GM21367 (cell line): Measurements from ENCODE around the gene ATP5MC2.
"Not testable (repeated sequence)": the region's sequence is repeated elsewhere in the genome, so short reads cannot be mapped to it uniquely, and the experiment has no call there.

Experiments used
- ATAC-seq: cut with Tn5 transposase; IDR thresholded peaks from one replicate; pipeline ENCODE4 v1.9.1; 2021; ENCODE audit not compliant: unreplicated experiment

ATP5MC2 gene

GRCh38 chr12:53695152-53696145, 19.6 kb upstream of the ATP5MC2 start:
- ATAC-seq = no peak

GRCh38 chr12:53694756-53695151, 18.9 kb upstream of the ATP5MC2 start:
- no peak for ATAC-seq

GRCh38 chr12:53688134-53688533, 12.3 kb upstream of the ATP5MC2 start:
- no peak for ATAC-seq

GRCh38 chr12:53686436-53686835, 10.6 kb upstream of the ATP5MC2 start:
- no peak for ATAC-seq

GRCh38 chr12:53684654-53685220, 8.9 kb upstream of the ATP5MC2 start:
- no peak for ATAC-seq

GRCh38 chr12:53683983-53684382, 8.1 kb upstream of the ATP5MC2 start:
- ATAC-seq = no peak

GRCh38 chr12:53683494-53683893, 7.6 kb upstream of the ATP5MC2 start:
- no peak for ATAC-seq

GRCh38 chr12:53680061-53680460, 4.2 kb upstream of the ATP5MC2 start:
- ATAC-seq = not testable (repeated sequence)

GRCh38 chr12:53677800-53678148, 1.9 kb upstream of the ATP5MC2 start:
- no peak for ATAC-seq

GRCh38 chr12:53677016-53677799, 1.3 kb upstream of the ATP5MC2 start:
- no peak for ATAC-seq

GRCh38 chr12:53676656-53677015, 753 bp upstream of the ATP5MC2 start:
- ATAC-seq = no peak

- ATAC-seq = no peak
Measured at GRCh38 chr12:53674977-53675700, 744 bp downstream of the ATP5MC2 start.

GRCh38 chr12:53670971-53671370, 4.9 kb downstream of the ATP5MC2 start:
- no peak for ATAC-seq

- no peak for ATAC-seq
Measured at GRCh38 chr12:53670308-53670707, 5.6 kb downstream of the ATP5MC2 start.

- no peak for ATAC-seq
Measured at GRCh38 chr12:53667080-53667479, 8.8 kb downstream of the ATP5MC2 start.

- no peak for ATAC-seq
Measured at GRCh38 chr12:53664936-53665335, 10.9 kb downstream of the ATP5MC2 start.

- ATAC-seq = no peak
Measured at GRCh38 chr12:53664191-53664590, 11.7 kb downstream of the ATP5MC2 start.

GRCh38 chr12:53660041-53660440, 15.8 kb downstream of the ATP5MC2 start:
- no peak for ATAC-seq

GRCh38 chr12:53659571-53659981, 16.3 kb downstream of the ATP5MC2 start:
- no peak for ATAC-seq

- no peak for ATAC-seq
Measured at GRCh38 chr12:53659011-53659551, 16.8 kb downstream of the ATP5MC2 start.

- no peak for ATAC-seq
Measured at GRCh38 chr12:53657041-53657440, 18.8 kb downstream of the ATP5MC2 start.
